GM21717 (cell line): ENCODE results near the gene CDHR1.

Experiments used
- ATAC-seq: cut with Tn5 transposase; IDR thresholded peaks from one replicate; pipeline ENCODE4 v1.9.1; 2021; ENCODE audit warnings: mild to moderate bottlenecking, moderate library complexity; ENCODE audit not compliant: unreplicated experiment

The CDHR1 gene

GRCh38 chr10:84225427-84226173 lies 31.3 kb downstream of the CDHR1 start, which contains the start of gene LRIT2:
Gene LRIT2 (minus strand): TSS chr10:84225544. CDS start chr10:84225520, 24 bp downstream.
- no peak for ATAC-seq

GRCh38 chr10:84226616-84227015 lies 32.3 kb downstream of the CDHR1 start:
- ATAC-seq, result no peak

GRCh38 chr10:84227810-84228209 lies 33.5 kb downstream of the CDHR1 start:
- no peak for ATAC-seq

GRCh38 chr10:84230359-84230758 lies 36.0 kb downstream of the CDHR1 start:
- no peak for ATAC-seq

GRCh38 chr10:84232376-84232775 lies 38.0 kb downstream of the CDHR1 start:
- no peak for ATAC-seq

GRCh38 chr10:84233940-84234339 lies 39.6 kb downstream of the CDHR1 start:
- no peak for ATAC-seq

GRCh38 chr10:84234479-84234878 lies 40.1 kb downstream of the CDHR1 start:
- no peak for ATAC-seq

GRCh38 chr10:84235096-84235495 lies 40.8 kb downstream of the CDHR1 start:
- ATAC-seq, result no peak

GRCh38 chr10:84236807-84237198 lies 42.5 kb downstream of the CDHR1 start:
- ATAC-seq, result no peak

GRCh38 chr10:84237199-84238051 lies 43.1 kb downstream of the CDHR1 start:
- ATAC-seq, result no peak

- no peak for ATAC-seq
These were observed 44.6 kb downstream of the CDHR1 start for GRCh38 chr10:84238909-84239308.

GRCh38 chr10:84241185-84241790 lies 47.0 kb downstream of the CDHR1 start, which contains the start of gene LRIT1:
Gene LRIT1 (minus strand): TSS chr10:84241546. CDS start chr10:84241439, 107 bp downstream.
- no peak for ATAC-seq

- ATAC-seq, result no peak
These were observed 49.4 kb downstream of the CDHR1 start for GRCh38 chr10:84243759-84244158.

- ATAC-seq, result no peak
These were observed 50.4 kb downstream of the CDHR1 start, which contains the start of gene RGR for GRCh38 chr10:84244651-84245270. Gene RGR (plus strand): TSS chr10:84245053. CDS start chr10:84245091, 38 bp downstream.

GRCh38 chr10:84247496-84247895 lies 53.2 kb downstream of the CDHR1 start:
- ATAC-seq, result no peak

GRCh38 chr10:84248794-84249193 lies 54.5 kb downstream of the CDHR1 start:
- no peak for ATAC-seq

GRCh38 chr10:84254552-84255478 lies 60.5 kb downstream of the CDHR1 start:
- ATAC-seq, result no peak

- no peak for ATAC-seq
These were observed 62.4 kb downstream of the CDHR1 start for GRCh38 chr10:84256510-84257342.
